PC-3 (cell line): ENCODE data around the gene CAMK2A.

Experiments
- EZH2 ChIP-seq: fragments of 300-600 bp; sonication (generic); IDR thresholded peaks from one replicate; pipeline ENCODE4 v1.6.1; 2017; ENCODE audit warnings: antibody characterized with exemption, mild to moderate bottlenecking, low read length; ENCODE audit not compliant: unreplicated experiment
- EZH2phosphoT487 ChIP-seq: fragments of 300-600 bp; sonication (generic); IDR thresholded peaks from 2 replicates; pipeline ENCODE4 v1.6.1; 2018; ENCODE audit warnings: mild to moderate bottlenecking, antibody characterized with exemption, low read length, borderline replicate concordance
- TF ChIP-seq, protein P1 (sequence below): fragments of 300-600 bp; sonication (generic); conservative IDR thresholded peaks from 2 replicates; pipeline ENCODE4 v1.5.1; 2017; ENCODE audit warnings: antibody characterized with exemption, low read depth, mild to moderate bottlenecking, low read length

DNA sequence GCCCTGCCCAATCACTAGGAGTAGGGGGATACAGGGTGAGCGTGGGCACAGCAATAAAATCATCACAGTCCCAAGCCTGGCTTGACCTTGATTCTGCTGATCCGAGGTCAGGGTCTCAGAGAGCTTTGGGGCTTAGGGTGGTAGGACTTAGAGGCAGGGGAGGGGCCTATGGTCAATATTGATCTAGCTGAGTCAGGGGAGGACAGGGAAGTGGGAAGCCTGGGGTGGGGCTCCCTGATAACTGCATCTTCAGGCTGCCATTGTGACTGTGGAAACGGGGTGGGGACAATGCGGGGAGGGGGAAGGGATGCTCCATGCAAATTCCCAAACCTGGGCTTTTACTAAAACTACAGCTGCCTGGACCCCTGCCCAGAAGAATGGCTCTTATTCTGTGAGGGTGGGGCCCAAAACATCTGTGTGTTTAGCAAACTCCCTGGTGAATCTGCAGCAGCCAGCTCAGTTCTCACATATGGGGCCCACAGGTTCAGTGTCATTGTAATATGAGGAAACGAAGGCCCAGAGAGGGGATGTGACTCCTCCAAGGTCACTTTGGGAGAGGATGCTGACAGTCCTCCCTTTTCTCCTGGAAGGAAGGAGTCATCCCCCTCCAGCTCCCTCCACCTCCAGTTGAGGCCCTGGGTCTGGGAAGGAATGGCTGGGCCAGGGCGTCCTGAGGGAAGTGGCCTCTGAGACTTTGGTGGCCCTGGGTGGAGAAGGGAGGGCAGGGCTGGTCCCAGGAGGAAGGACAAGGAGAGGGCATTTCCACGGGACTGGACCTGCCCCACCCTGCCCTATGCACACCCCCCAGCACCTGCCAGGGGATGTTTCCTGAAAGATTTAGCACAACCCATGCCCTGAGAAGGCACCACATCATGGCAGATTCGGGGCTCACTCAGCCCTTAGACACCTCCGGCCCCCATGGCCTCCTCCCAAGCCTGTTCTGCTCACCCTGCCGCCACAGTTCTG lies 73.3 kb downstream of the CAMK2A start:
- no peak for TF ChIP-seq EZH2
- TF ChIP-seq, protein P1, sequence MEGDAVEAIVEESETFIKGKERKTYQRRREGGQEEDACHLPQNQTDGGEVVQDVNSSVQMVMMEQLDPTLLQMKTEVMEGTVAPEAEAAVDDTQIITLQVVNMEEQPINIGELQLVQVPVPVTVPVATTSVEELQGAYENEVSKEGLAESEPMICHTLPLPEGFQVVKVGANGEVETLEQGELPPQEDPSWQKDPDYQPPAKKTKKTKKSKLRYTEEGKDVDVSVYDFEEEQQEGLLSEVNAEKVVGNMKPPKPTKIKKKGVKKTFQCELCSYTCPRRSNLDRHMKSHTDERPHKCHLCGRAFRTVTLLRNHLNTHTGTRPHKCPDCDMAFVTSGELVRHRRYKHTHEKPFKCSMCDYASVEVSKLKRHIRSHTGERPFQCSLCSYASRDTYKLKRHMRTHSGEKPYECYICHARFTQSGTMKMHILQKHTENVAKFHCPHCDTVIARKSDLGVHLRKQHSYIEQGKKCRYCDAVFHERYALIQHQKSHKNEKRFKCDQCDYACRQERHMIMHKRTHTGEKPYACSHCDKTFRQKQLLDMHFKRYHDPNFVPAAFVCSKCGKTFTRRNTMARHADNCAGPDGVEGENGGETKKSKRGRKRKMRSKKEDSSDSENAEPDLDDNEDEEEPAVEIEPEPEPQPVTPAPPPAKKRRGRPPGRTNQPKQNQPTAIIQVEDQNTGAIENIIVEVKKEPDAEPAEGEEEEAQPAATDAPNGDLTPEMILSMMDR: no peak
- TF ChIP-seq EZH2phosphoT487: no peak
